Measurements from ENCODE around the gene RTTN. TPM values are rescaled to one million over a fixed set of nuclear protein-coding genes. Genes with fewer than 3 reads are reported as not detected.

The RTTN gene
- total and polyA plus RNA-seq, 10 of the 15 experiments (the other 5 are each of a cell fraction or from before 2014, with no cell fraction given), result 9.4 to 36.6 (median 15.7) TPM

GRCh38 chr18:70031221-70031620 lies 174.3 kb downstream of the RTTN start:
- BruUV-seq (replicated peaks), result no TSS peak

More at GRCh38 chr18:70031221-70031620, 174.3 kb downstream of the RTTN start:
- 97% methylated on average over 4 of the region's 4 CpGs for WGBS (ENCODE audit: insufficient coverage, insufficient replicate concordance, low lambda C conversion rate, missing lambda C conversion rate)
- ChIA-PET RAD21 (ENCODE audit: unreplicated experiment) (interaction anchor here (1.0 to 1.1 kb wide), 2 partner anchors 32 to 96 kb away, joined by 3 read pairs; no protein-coding TSS in a partner anchor), CTCF (interaction anchor here (0.9 to 1.0 kb wide), 3 partner anchors 8 to 54 kb away, joined by 3 to 4 read pairs (median 3); no protein-coding TSS in a partner anchor), POLR2A (interaction anchor here (0.6 kb wide), 1 partner anchor 87 kb away, joined by 5 read pairs; no protein-coding TSS in a partner anchor), SMC1A (ENCODE audit: uncharacterized antibody, unreplicated experiment) (interaction anchor here (0.9 to 1.5 kb wide), 3 partner anchors 27 to 40 kb away, joined by 3 to 4 read pairs (median 4); no protein-coding TSS in a partner anchor)
- Histone ChIP-seq H3K79me2 (ENCODE audit: control insufficient read depth, insufficient read depth, low read length) (no peaks in the 10 kb centered on the region; the same call in 1 of the 2 replicates), H3K9me3 (replicated peaks; ENCODE audit: control insufficient read depth, insufficient read depth, low read length) (no peaks in the 10 kb centered on the region; the same call in 1 of the 3 replicates), H3K27me3 (replicated peaks in 1 of 2; ENCODE audit: control insufficient read depth in 2 of 2, insufficient read depth in 2 of 2, low read length in 1 of 2) (no peaks in the 10 kb centered on the region), H3K36me3 (ENCODE audit: control insufficient read depth in 2 of 2, insufficient read depth in 2 of 2, low read length in 1 of 2) (no peaks in the 10 kb centered on the region; a peak in 2 of 4 replicates), H3K4me3 (no peak overlapping the region), H3K9ac (ENCODE audit: control insufficient read depth, insufficient read depth, low read length) (no peak overlapping the region), H3K4me1 (ENCODE audit: control insufficient read depth, insufficient read depth, low read length) (peaks cover 12% of the 10 kb centered on the region; the same call in 1 of the 2 replicates), H3K27ac (ENCODE audit: control insufficient read depth, insufficient read depth) (no peak overlapping the region), H4K20me1 (ENCODE audit: control insufficient read depth, insufficient read depth) (no peaks in the 10 kb centered on the region), H3K4me2 (ENCODE audit: control insufficient read depth, insufficient read depth) (no peak overlapping the region), H2AFZ (ENCODE audit: control insufficient read depth, low read depth, low read length) (no peak overlapping the region)
- ATAC-seq (no peak), FAIRE-seq (no peak), DNase-seq (ENCODE audit: low read depth, low spot score) (no peak)
- in situ Hi-C loops (cut with MboI) (no loop called here), intact Hi-C loops (cut with micrococcal nuclease; ENCODE audit: unreplicated experiment) (no loop called here)
- TF ChIP-seq NKRF (conservative IDR thresholded peaks at IDR 0.05) (no peak), BACH1 (IDR thresholded peaks at IDR 0.05; ENCODE audit: borderline replicate concordance) (no peak), NFIC (IDR thresholded peaks at IDR 0.05; ENCODE audit: low read depth, low read length) (0 out of 2 replicates have a peak, but pooled peaks have one; percentile 17), ZBTB40 (IDR thresholded peaks at IDR 0.05; ENCODE audit: borderline replicate concordance) (no peak)
